ENCODE results near the gene STMN3. TPM values are rescaled to one million over a fixed set of nuclear protein-coding genes. Genes with fewer than 3 reads are reported as not detected.

STMN3 gene
- total and polyA plus RNA-seq, 2 of the 8 experiments (the other 6 are each of a cell fraction or from before 2014, with no cell fraction given) = 51.5 to 63.1 TPM

Small RNA genes within 50 kb of the gene (small RNA-seq; reads per million reads assigned to genes)
- gene TNFRSF6B (ENCODE audit: insufficient read depth) = not detected

Other genes starting within 250 kb of the STMN3 start
- 82.6 and 88.6 TPM in 2 replicates for gene KCNQ2, start 180.8 kb downstream of the STMN3 start, total RNA-seq (2021; fragmentation: NEBNext Ultra II Directional; extraction: Animal tissue kit (Norgen Biotek cat#: 25700))
- gene KCNQ2, start 180.8 kb downstream of the STMN3 start, polyA plus RNA-seq (2011; rRNA removed) = 243 and 277 TPM in 2 replicates
- 25.8 and 27.9 TPM in 2 replicates for gene EEF1A2, start 154.3 kb downstream of the STMN3 start, total RNA-seq (2021; fragmentation: NEBNext Ultra II Directional; extraction: Animal tissue kit (Norgen Biotek cat#: 25700))
- gene EEF1A2, start 154.3 kb downstream of the STMN3 start, polyA plus RNA-seq (2011; rRNA removed) = 7.4 and 17.5 TPM in 2 replicates
- 125 and 138 TPM in 2 replicates for gene PPDPF, start 132.7 kb downstream of the STMN3 start, total RNA-seq (2021; fragmentation: NEBNext Ultra II Directional; extraction: Animal tissue kit (Norgen Biotek cat#: 25700))
- 30.5 and 49.9 TPM in 2 replicates for gene PPDPF, start 132.7 kb downstream of the STMN3 start, polyA plus RNA-seq (2011; rRNA removed)
- gene PTK6, start 116.0 kb downstream of the STMN3 start, total RNA-seq (2021; fragmentation: NEBNext Ultra II Directional; extraction: Animal tissue kit (Norgen Biotek cat#: 25700)) = 0.17 and 0.19 TPM in 2 replicates
- gene PTK6, start 116.0 kb downstream of the STMN3 start, polyA plus RNA-seq (2011; rRNA removed) = 0.12 and 0.30 TPM in 2 replicates
- gene SRMS, start 105.7 kb downstream of the STMN3 start, total RNA-seq (2021; fragmentation: NEBNext Ultra II Directional; extraction: Animal tissue kit (Norgen Biotek cat#: 25700)) = 0.29 and 0.76 TPM in 2 replicates
- gene SRMS, start 105.7 kb downstream of the STMN3 start, polyA plus RNA-seq (2011; rRNA removed) = 0.39 and 0.66 TPM in 2 replicates
- gene FNDC11, start 99.3 kb downstream of the STMN3 start, total RNA-seq (2021; fragmentation: NEBNext Ultra II Directional; extraction: Animal tissue kit (Norgen Biotek cat#: 25700)) = 2.5 and 2.6 TPM in 2 replicates
- 8.8 and 13.5 TPM in 2 replicates for gene FNDC11, start 99.3 kb downstream of the STMN3 start, polyA plus RNA-seq (2011; rRNA removed)
- 17.5 and 18.2 TPM in 2 replicates for gene HELZ2, start 79.2 kb downstream of the STMN3 start, total RNA-seq (2021; fragmentation: NEBNext Ultra II Directional; extraction: Animal tissue kit (Norgen Biotek cat#: 25700))
- gene HELZ2, start 79.2 kb downstream of the STMN3 start, polyA plus RNA-seq (2011; rRNA removed) = 7.9 and 14.0 TPM in 2 replicates
- 12.9 and 14.2 TPM in 2 replicates for gene GMEB2, start 26.3 kb downstream of the STMN3 start, total RNA-seq (2021; fragmentation: NEBNext Ultra II Directional; extraction: Animal tissue kit (Norgen Biotek cat#: 25700))
- gene GMEB2, start 26.3 kb downstream of the STMN3 start, polyA plus RNA-seq (2011; rRNA removed) = 14.2 and 19.1 TPM in 2 replicates
- gene RTEL1, start 4.9 kb upstream of the STMN3 start, total RNA-seq (2021; fragmentation: NEBNext Ultra II Directional; extraction: Animal tissue kit (Norgen Biotek cat#: 25700)) = 37.1 and 37.8 TPM in 2 replicates
- 16.2 and 24.3 TPM in 2 replicates for gene RTEL1, start 4.9 kb upstream of the STMN3 start, polyA plus RNA-seq (2011; rRNA removed)
- gene TNFRSF6B, start 43.2 kb upstream of the STMN3 start, total RNA-seq (2021; fragmentation: NEBNext Ultra II Directional; extraction: Animal tissue kit (Norgen Biotek cat#: 25700)) = not detected in 2 replicates
- gene TNFRSF6B, start 43.2 kb upstream of the STMN3 start, polyA plus RNA-seq (2011; rRNA removed) = 3.1 and 5.4 TPM in 2 replicates
- 21.9 and 22.9 TPM in 2 replicates for gene ARFRP1, start 54.6 kb upstream of the STMN3 start, total RNA-seq (2021; fragmentation: NEBNext Ultra II Directional; extraction: Animal tissue kit (Norgen Biotek cat#: 25700))
- gene ARFRP1, start 54.6 kb upstream of the STMN3 start, polyA plus RNA-seq (2011; rRNA removed) = 12.9 and 19.4 TPM in 2 replicates
- gene ZGPAT, start 54.6 kb upstream of the STMN3 start, total RNA-seq (2021; fragmentation: NEBNext Ultra II Directional; extraction: Animal tissue kit (Norgen Biotek cat#: 25700)) = 21.4 and 24.9 TPM in 2 replicates
- 14.5 and 21.5 TPM in 2 replicates for gene ZGPAT, start 54.6 kb upstream of the STMN3 start, polyA plus RNA-seq (2011; rRNA removed)
- 3.3 and 4.5 TPM in 2 replicates for gene LIME1, start 83.2 kb upstream of the STMN3 start, total RNA-seq (2021; fragmentation: NEBNext Ultra II Directional; extraction: Animal tissue kit (Norgen Biotek cat#: 25700))
- gene LIME1, start 83.2 kb upstream of the STMN3 start, polyA plus RNA-seq (2011; rRNA removed) = 5.9 and 9.5 TPM in 2 replicates
- 25.0 and 29.1 TPM in 2 replicates for gene SLC2A4RG, start 86.4 kb upstream of the STMN3 start, total RNA-seq (2021; fragmentation: NEBNext Ultra II Directional; extraction: Animal tissue kit (Norgen Biotek cat#: 25700))
- gene SLC2A4RG, start 86.4 kb upstream of the STMN3 start, polyA plus RNA-seq (2011; rRNA removed) = 15.9 and 32.9 TPM in 2 replicates
- 21.1 and 22.4 TPM in 2 replicates for gene ZBTB46, start 177.8 kb upstream of the STMN3 start, total RNA-seq (2021; fragmentation: NEBNext Ultra II Directional; extraction: Animal tissue kit (Norgen Biotek cat#: 25700))
- gene ZBTB46, start 177.8 kb upstream of the STMN3 start, polyA plus RNA-seq (2011; rRNA removed) = 6.4 and 10.7 TPM in 2 replicates
- not detected in 2 replicates for gene ABHD16B, start 208.1 kb upstream of the STMN3 start, total RNA-seq (2021; fragmentation: NEBNext Ultra II Directional; extraction: Animal tissue kit (Norgen Biotek cat#: 25700))
- 0.05 TPM in 1 of 2 replicates, not detected in the other for gene ABHD16B, start 208.1 kb upstream of the STMN3 start, polyA plus RNA-seq (2011; rRNA removed)
- gene TPD52L2, start 211.8 kb upstream of the STMN3 start, total RNA-seq (2021; fragmentation: NEBNext Ultra II Directional; extraction: Animal tissue kit (Norgen Biotek cat#: 25700)) = 77.1 and 78.1 TPM in 2 replicates
- 80.2 and 96.5 TPM in 2 replicates for gene TPD52L2, start 211.8 kb upstream of the STMN3 start, polyA plus RNA-seq (2011; rRNA removed)
- gene DNAJC5, start 241.7 kb upstream of the STMN3 start, total RNA-seq (2021; fragmentation: NEBNext Ultra II Directional; extraction: Animal tissue kit (Norgen Biotek cat#: 25700)) = 31.2 and 32.8 TPM in 2 replicates
- gene DNAJC5, start 241.7 kb upstream of the STMN3 start, polyA plus RNA-seq (2011; rRNA removed) = 19.2 and 25.0 TPM in 2 replicates

Data from H1 (cell line).